A673 (cell line): ENCODE data around the gene RBM20. TPM values are rescaled to one million over a fixed set of nuclear protein-coding genes. Genes with fewer than 3 reads are reported as not detected.

ENCODE experiments used
- BruUV-seq: library from RNA; stranded (reverse); fragments of 400-500 nt; replicated peaks from 2 replicates; lab custom pipeline; 2021; lab: Mats Ljungman, UMichigan
- CTCF ChIA-PET: fragments of 300-600 bp; sonication (Branson Sonifier 250); formaldehyde crosslinking; loops from one replicate; lab custom pipeline; 2022; ENCODE audit warnings: antibody characterized with exemption; lab: Charles Lee
- POLR2A ChIA-PET: fragments of 300-600 bp; sonication (Branson Sonifier 250); formaldehyde crosslinking; loops from one replicate; lab custom pipeline; 2022; ENCODE audit warnings: antibody characterized with exemption; ENCODE audit not compliant: low non-redundant PET; lab: Charles Lee
- DNase-seq: peaks from one replicate; pipeline ENCODE4 v3.0.0-alpha.2; 2015; ENCODE audit warnings: low spot score
- H3K27ac ChIP-seq: fragments of 200-600 bp; sonication (generic); 2 replicates; pipeline ENCODE4 v1.5.1; 2016; ENCODE audit warnings: mixed run types, low read depth, mild to moderate bottlenecking, mixed read lengths, antibody characterized with exemption, low read length; ENCODE audit not compliant: poor library complexity, severe bottlenecking
- H3K27me3 ChIP-seq: fragments of 200-600 bp; sonication (generic); replicated peaks from 2 replicates; pipeline ENCODE4 v1.6.1; 2017; ENCODE audit warnings: mixed run types, low read depth, mild to moderate bottlenecking, mixed read lengths, antibody characterized with exemption, low read length; ENCODE audit not compliant: insufficient read depth, poor library complexity
- H3K36me3 ChIP-seq: fragments of 200-600 bp; sonication (generic); 2 replicates; pipeline ENCODE4 v1.6.1; 2016; ENCODE audit warnings: mixed run types, mild to moderate bottlenecking, mixed read lengths, antibody characterized with exemption, low read length; ENCODE audit not compliant: insufficient read depth, poor library complexity, severe bottlenecking
- H3K4me1 ChIP-seq: fragments of 200-600 bp; sonication (generic); 2 replicates; pipeline ENCODE4 v1.6.1; 2017; ENCODE audit warnings: mixed run types, mild to moderate bottlenecking, mixed read lengths, antibody characterized with exemption, low read length; ENCODE audit not compliant: insufficient read depth, poor library complexity, severe bottlenecking
- H3K4me3 ChIP-seq: fragments of 200-600 bp; sonication (generic); 2 replicates; pipeline ENCODE4 v1.5.1; 2016; ENCODE audit warnings: low read depth, mixed run types, mild to moderate bottlenecking, mixed read lengths, low read length; ENCODE audit not compliant: poor library complexity, severe bottlenecking
- H3K9me3 ChIP-seq: fragments of 200-600 bp; sonication (generic); 2 replicates; pipeline ENCODE4 v1.6.1; 2016; ENCODE audit warnings: mixed run types, low read depth, mild to moderate bottlenecking, mixed read lengths, antibody characterized with exemption, low read length; ENCODE audit not compliant: poor library complexity, severe bottlenecking
- EZH2 ChIP-seq: fragments of 200-600 bp; sonication (generic); IDR thresholded peaks from 2 replicates; pipeline ENCODE4 v1.6.1; 2017; ENCODE audit warnings: borderline replicate concordance, low read depth, mild to moderate bottlenecking, mixed read lengths, antibody characterized with exemption, low read length; ENCODE audit not compliant: poor library complexity, severe bottlenecking
- intact Hi-C: fragments of 100-400 bp; cut with micrococcal nuclease; formaldehyde crosslinking; loops from one replicate; pipeline ENCODE4 v1.10.0; 2022; ENCODE audit not compliant: unreplicated experiment
- total RNA-seq: library from RNA; stranded (reverse); gene quantifications from 2 replicates; pipeline ENCODE4 v1.2.3, GENCODE V29; 2021
- TF ChIP-seq, protein P1 (sequence below): fragments of 300-800, 200-600 bp; sonication (generic); conservative IDR thresholded peaks from 2 replicates; pipeline ENCODE4 v1.5.1; 2017; ENCODE audit warnings: low read depth, mild to moderate bottlenecking, antibody characterized with exemption, low read length, moderate library complexity, mixed read lengths

Gene RBM20
- total RNA-seq, 1 experiment from 2014 or later: 1.3 TPM

- Histone ChIP-seq H3K4me1 (no peaks in the 10 kb centered on the region), H3K27ac (no peak overlapping the region), H3K9me3 (peaks cover 6% of the 10 kb centered on the region), H3K36me3 (no peaks in the 10 kb centered on the region), H3K27me3 (no peaks in the 10 kb centered on the region), H3K4me3 (no peak overlapping the region)
- BruUV-seq: no TSS peak
- ChIA-PET POLR2A (no interaction called here), CTCF (no interaction called here)
- intact Hi-C loops: loop anchor here (5.0 kb wide), 1 partner anchor 320 kb away; no protein-coding TSS in a partner anchor
- DNase-seq: no peak
- no peak for TF ChIP-seq EZH2
- TF ChIP-seq, protein P1, sequence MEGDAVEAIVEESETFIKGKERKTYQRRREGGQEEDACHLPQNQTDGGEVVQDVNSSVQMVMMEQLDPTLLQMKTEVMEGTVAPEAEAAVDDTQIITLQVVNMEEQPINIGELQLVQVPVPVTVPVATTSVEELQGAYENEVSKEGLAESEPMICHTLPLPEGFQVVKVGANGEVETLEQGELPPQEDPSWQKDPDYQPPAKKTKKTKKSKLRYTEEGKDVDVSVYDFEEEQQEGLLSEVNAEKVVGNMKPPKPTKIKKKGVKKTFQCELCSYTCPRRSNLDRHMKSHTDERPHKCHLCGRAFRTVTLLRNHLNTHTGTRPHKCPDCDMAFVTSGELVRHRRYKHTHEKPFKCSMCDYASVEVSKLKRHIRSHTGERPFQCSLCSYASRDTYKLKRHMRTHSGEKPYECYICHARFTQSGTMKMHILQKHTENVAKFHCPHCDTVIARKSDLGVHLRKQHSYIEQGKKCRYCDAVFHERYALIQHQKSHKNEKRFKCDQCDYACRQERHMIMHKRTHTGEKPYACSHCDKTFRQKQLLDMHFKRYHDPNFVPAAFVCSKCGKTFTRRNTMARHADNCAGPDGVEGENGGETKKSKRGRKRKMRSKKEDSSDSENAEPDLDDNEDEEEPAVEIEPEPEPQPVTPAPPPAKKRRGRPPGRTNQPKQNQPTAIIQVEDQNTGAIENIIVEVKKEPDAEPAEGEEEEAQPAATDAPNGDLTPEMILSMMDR: no peak
Measured at GRCh38 chr10:110751850-110752249, 107.7 kb downstream of the RBM20 start.

GRCh38 chr10:110753462-110753861 lies 109.3 kb downstream of the RBM20 start:
- no peak for DNase-seq
- no peak overlapping the region for H3K4me3 ChIP-seq
- intact Hi-C loops: loop anchor here (5.0 kb wide), 1 partner anchor 319 kb away; no protein-coding TSS in a partner anchor
- ChIA-PET POLR2A (no interaction called here), CTCF (no interaction called here)
- H3K9me3 ChIP-seq: peaks cover 6% of the 10 kb centered on the region
- BruUV-seq: no TSS peak
- H3K27ac ChIP-seq: no peak overlapping the region
- no peaks in the 10 kb centered on the region for H3K36me3 ChIP-seq
- H3K4me1 ChIP-seq: peaks cover 4% of the 10 kb centered on the region
- TF ChIP-seq, protein P1: no peak
- no peak for TF ChIP-seq EZH2
- no peaks in the 10 kb centered on the region for H3K27me3 ChIP-seq

DNA sequence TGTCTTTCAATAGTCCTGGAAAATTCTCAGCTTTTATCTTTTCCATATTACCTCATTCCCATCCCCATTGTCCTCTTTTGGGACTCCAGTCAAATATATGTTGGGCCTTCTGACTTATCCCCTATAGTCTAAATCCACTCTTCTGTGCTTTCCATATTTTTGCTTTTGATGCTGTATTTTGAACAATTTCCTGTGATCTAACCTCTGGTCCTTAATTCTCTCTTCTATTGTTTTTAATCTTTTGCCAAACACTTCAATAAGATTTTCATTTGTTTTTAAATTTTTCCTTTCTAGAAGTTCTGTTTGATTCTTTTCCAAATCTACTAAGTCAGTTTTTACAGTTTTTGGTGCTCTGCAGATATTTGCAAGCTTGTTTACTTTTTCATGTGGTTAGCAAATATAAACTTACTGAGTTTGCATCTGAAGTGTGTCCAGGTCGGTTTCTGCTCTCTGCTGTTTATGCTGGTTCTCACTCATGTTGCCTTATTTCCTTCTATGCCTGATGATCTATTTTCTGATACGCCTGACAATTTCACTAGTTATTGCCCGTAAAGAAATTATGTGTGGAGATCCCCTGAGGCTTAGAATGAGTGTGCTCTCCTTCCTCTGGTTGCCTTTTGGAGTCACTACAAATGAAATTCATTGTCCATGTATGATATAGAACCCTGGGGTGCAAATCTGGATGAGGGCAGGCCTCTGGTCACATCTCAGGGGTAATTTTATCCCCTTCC lies 110.4 kb downstream of the RBM20 start:
- CTCF ChIA-PET: no interaction called here
- H3K36me3 ChIP-seq: no peaks in the 10 kb centered on the region
- POLR2A ChIA-PET: no interaction called here
- H3K27me3 ChIP-seq: no peaks in the 10 kb centered on the region
- H3K27ac ChIP-seq: no peak overlapping the region
- BruUV-seq: no TSS peak
- H3K4me3 ChIP-seq: no peak overlapping the region
- intact Hi-C loops: loop anchor here (5.0 kb wide), 1 partner anchor 318 kb away; no protein-coding TSS in a partner anchor
- H3K4me1 ChIP-seq: peaks cover 14% of the 10 kb centered on the region
- no peak for DNase-seq
- no peaks in the 10 kb centered on the region for H3K9me3 ChIP-seq
- no peak for TF ChIP-seq EZH2
- TF ChIP-seq, protein P1: no peak
